Measurements from ENCODE around the gene SESN2.

DNA sequence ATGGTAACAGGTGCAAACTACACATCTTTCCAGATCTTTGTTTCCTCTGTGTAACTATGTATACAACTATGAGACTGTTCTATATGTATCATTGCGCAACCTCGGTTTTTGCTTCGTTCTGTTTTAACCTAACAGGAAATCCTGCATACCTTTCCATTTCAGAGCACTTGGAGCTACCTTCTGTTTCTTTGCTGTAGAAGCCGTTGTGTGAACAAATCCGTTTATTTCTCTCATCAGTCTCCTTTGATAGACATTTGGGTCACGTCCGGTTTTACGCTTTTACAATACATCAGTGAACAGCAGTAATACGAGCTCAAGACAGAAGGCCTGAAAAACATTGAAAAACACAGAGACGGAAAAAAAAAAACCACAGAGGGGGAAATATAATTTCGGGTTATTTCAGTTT is 12.9 kb upstream of the SESN2 start:
- TF ChIP-seq CTCF (IDR thresholded peaks at IDR 0.05) (no peak), POLR2A (IDR thresholded peaks at IDR 0.05) (no peak)
